Measurements from ENCODE around the gene MPHOSPH9. TPM values are rescaled to one million over a fixed set of nuclear protein-coding genes. Genes with fewer than 3 reads are reported as not detected.
A peak's percentile ranks its signal among the peaks of the same experiment; 100 is the strongest.

MPHOSPH9 gene
- total RNA-seq, 4 donors from 2014 or later: 21.3 to 124 (median 75.1) TPM

- DNase-seq: no peak
- H3K9me3 ChIP-seq: no peaks in the 10 kb centered on the region
- H3K27me3 ChIP-seq: no peaks in the 10 kb centered on the region
- H3K4me1 ChIP-seq: no peaks in the 10 kb centered on the region
- H3K4me3 ChIP-seq: no peak overlapping the region
- H3K27ac ChIP-seq: peak overlapping the region in 1 of 2 donors; percentile 11
- intact Hi-C loops (cut with DNase I; ENCODE audit: low total_unique reads): no loop called here
- H3K36me3 ChIP-seq: no peaks in the 10 kb centered on the region
- TF ChIP-seq POLR2A (IDR thresholded peaks at IDR 0.05): no peak
- TF ChIP-seq CTCF (IDR thresholded peaks at IDR 0.05): no peak
These were observed 126.1 kb downstream of the MPHOSPH9 start for GRCh38 chr12:123106640-123107359.

GRCh38 chr12:123105211-123105826 lies 127.6 kb downstream of the MPHOSPH9 start:
- Histone ChIP-seq H3K27ac (no peak overlapping the region), H3K36me3 (no peaks in the 10 kb centered on the region), H3K4me1 (no peaks in the 10 kb centered on the region), H3K4me3 (no peak overlapping the region), H3K27me3 (no peaks in the 10 kb centered on the region), H3K9me3 (no peaks in the 10 kb centered on the region)
- intact Hi-C loops (cut with DNase I; ENCODE audit: low total_unique reads): no loop called here
- TF ChIP-seq CTCF (IDR thresholded peaks at IDR 0.05) (no peak), POLR2A (IDR thresholded peaks at IDR 0.05) (no peak)
- DNase-seq: no peak

GRCh38 chr12:123104809-123105208 lies 128.1 kb downstream of the MPHOSPH9 start:
- H3K4me1 ChIP-seq: no peaks in the 10 kb centered on the region
- H3K27ac ChIP-seq: no peak overlapping the region
- H3K9me3 ChIP-seq: no peaks in the 10 kb centered on the region
- H3K4me3 ChIP-seq: no peak overlapping the region
- H3K36me3 ChIP-seq: no peaks in the 10 kb centered on the region
- intact Hi-C loops (cut with DNase I; ENCODE audit: low total_unique reads): no loop called here
- no peaks in the 10 kb centered on the region for H3K27me3 ChIP-seq
- no peak for DNase-seq
- TF ChIP-seq POLR2A (IDR thresholded peaks at IDR 0.05): no peak
- no peak for TF ChIP-seq CTCF (IDR thresholded peaks at IDR 0.05)

Small RNAs within 50 kb of the gene (small RNA-seq; reads per million reads assigned to genes)
- not detected for gene RNA5SP375

Other genes with a start within 250 kb of the MPHOSPH9 start
- gene PITPNM2, start 82.1 kb downstream of the MPHOSPH9 start, total RNA-seq: 10 to 100 TPM in 1 of 4 donors, 1 to 10 TPM in 2, under 1 TPM in 1; 0.59 to 35.1 (median 4.2) TPM
- gene MTRFR, start 295 bp upstream of the MPHOSPH9 start, total RNA-seq: 10 to 100 TPM in 2 of 4 donors, 1 to 10 TPM in 1, under 1 TPM in 1; 0.51 to 18.9 (median 8.3) TPM
- 100 to 1,000 TPM in 2 of 4 donors, 10 to 100 TPM in 2; 54.3 to 120 (median 89.9) TPM for gene CDK2AP1, start 38.7 kb upstream of the MPHOSPH9 start, total RNA-seq
- gene SBNO1, start 131.7 kb upstream of the MPHOSPH9 start, total RNA-seq: 10 to 100 TPM; 16.8 to 40.5 (median 33.0) TPM
- 10 to 100 TPM; 20.9 to 71.5 (median 42.1) TPM for gene KMT5A, start 151.0 kb upstream of the MPHOSPH9 start, total RNA-seq
- 10 to 100 TPM in 1 of 4 donors, 1 to 10 TPM in 3; 4.0 to 10.1 (median 5.8) TPM for gene RILPL2, start 203.5 kb upstream of the MPHOSPH9 start, total RNA-seq
- 10 to 100 TPM in 3 of 4 donors, under 1 TPM in 1; 0.29 to 41.0 (median 24.3) TPM for gene SNRNP35, start 225.0 kb upstream of the MPHOSPH9 start, total RNA-seq

All from uterus (tissue), 4 donors.